Upper lobe of left lung (tissue), 4 donors: ENCODE results near the gene PODXL2.

ENCODE experiments used
- CTCF ChIP-seq, 6 experiments: fragments of 450-650 bp in 4 of 6; fragments of 200-600 bp in 2 of 6; sonication (generic) in 2 of 6; IDR thresholded peaks; one replicate each; pipeline ENCODE4 v1.5.1; 2016 to 2019; ENCODE audit warnings: antibody characterized with exemption in 6 of 6
- POLR2A ChIP-seq, 4 donors: fragments of 450-650 bp; IDR thresholded peaks; one replicate each; pipeline ENCODE4 v1.5.1; 2016 to 2017; ENCODE audit warnings: antibody characterized with exemption in 4 of 4, mild to moderate bottlenecking in 2 of 4
- POLR2AphosphoS5 ChIP-seq, 2 donors: sonication (generic); formaldehyde crosslinking; IDR thresholded peaks; one replicate each; pipeline ENCODE4 v1.5.1; 2017; ENCODE audit warnings: antibody characterized with exemption in 2 of 2

- TF ChIP-seq POLR2AphosphoS5 (IDR thresholded peaks at IDR 0.05) (no peak), CTCF (IDR thresholded peaks at IDR 0.05) (no peak), POLR2A (IDR thresholded peaks at IDR 0.05) (no peak)
These were observed 6.0 kb upstream of the PODXL2 start for GRCh38 chr3:127622772-127623576.
